Endothelial cell of umbilical vein (primary cell): ENCODE measurements around the gene KAT7. TPM values are rescaled to one million over a fixed set of nuclear protein-coding genes. Genes with fewer than 3 reads are reported as not detected.

Source experiments
- BruUV-seq: library from RNA; stranded (reverse); fragments of 400-500 nt; replicated peaks from 2 replicates; lab custom pipeline; 2021; lab: Mats Ljungman, UMichigan
- CTCF ChIA-PET: fragments of 300-600, 350-600 bp; sonication (Branson Sonifier 250); formaldehyde crosslinking; loops from one replicate; lab custom pipeline; 2021; ENCODE audit warnings: antibody characterized with exemption, inconsistent platforms; lab: Charles Lee
- POLR2A ChIA-PET: fragments of 300-600, 350-600 bp; sonication (Branson Sonifier 250); formaldehyde crosslinking; loops from one replicate; lab custom pipeline; 2021; ENCODE audit warnings: antibody characterized with exemption, inconsistent platforms; lab: Charles Lee
- DNase-seq: peaks from one replicate; pipeline ENCODE4 v3.0.0-alpha.2; 2011; ENCODE audit warnings: low read depth, low spot score
- FAIRE-seq: peaks from 2 replicates; lab custom pipeline; 2011; peaks lifted over from hg19 to GRCh38; lab: Jason Lieb, UNC
- H2AFZ ChIP-seq: 2 replicates; pipeline ENCODE4 v1.6.0; 2012; ENCODE audit warnings: low read depth, low read length, control low read depth, inconsistent platforms
- H3K27ac ChIP-seq: 2 replicates; pipeline ENCODE4 v1.5.1; 2011; ENCODE audit warnings: low read depth, mild to moderate bottlenecking, control low read depth, low read length, moderate library complexity; ENCODE audit not compliant: insufficient read depth
- H3K27me3 ChIP-seq, 2 experiments: 2 replicates each; pipeline versions ENCODE4 v1.6.0 to v1.6.1; 2011; ENCODE audit warnings: low read length in 2 of 2, mixed read lengths in 1 of 2; ENCODE audit not compliant: control insufficient read depth in 2 of 2, insufficient read depth in 2 of 2
- H3K36me3 ChIP-seq, 2 experiments: 2 replicates in 1 of 2; 3 replicates in 1 of 2; pipeline ENCODE4 v1.5.1; 2011; ENCODE audit warnings: low read length in 2 of 2, mild to moderate bottlenecking in 1 of 2, moderate library complexity in 1 of 2; ENCODE audit not compliant: control insufficient read depth in 2 of 2, insufficient read depth in 2 of 2; ENCODE audit errors: extremely low read depth in 1 of 2
- H3K4me1 ChIP-seq: 3 replicates; pipeline ENCODE4 v1.5.1; 2011; ENCODE audit warnings: mild to moderate bottlenecking, low read length; ENCODE audit not compliant: control insufficient read depth, insufficient read depth; ENCODE audit errors: extremely low read depth
- H3K4me2 ChIP-seq: 2 replicates; pipeline ENCODE4 v1.6.1; 2011; ENCODE audit warnings: low read length, control low read depth, mixed read lengths; ENCODE audit not compliant: insufficient read depth
- H3K4me3 ChIP-seq, 3 experiments: fragments of 200-600 bp in 1 of 3; sonication (generic), shearing (Covaris generic) in 1 of 3; replicated peaks in 1 of 3; 2 replicates each; pipeline ENCODE4 v1.5.1; 2011 to 2016; ENCODE audit warnings: control low read depth in 3 of 3, low read length in 3 of 3, mild to moderate bottlenecking in 2 of 3, inconsistent platforms in 1 of 3, low read depth in 1 of 3, moderate library complexity in 1 of 3; ENCODE audit not compliant: insufficient read depth in 1 of 3
- H3K79me2 ChIP-seq: 2 replicates; pipeline ENCODE4 v1.6.0; 2012; ENCODE audit warnings: low read length, inconsistent platforms; ENCODE audit not compliant: control insufficient read depth, insufficient read depth
- H3K9ac ChIP-seq: replicated peaks from 2 replicates; pipeline ENCODE3; 2011; ENCODE audit warnings: low read length, control low read depth; ENCODE audit not compliant: insufficient read depth; ENCODE audit errors: extremely low read depth
- H3K9me1 ChIP-seq: replicated peaks from 3 replicates; pipeline ENCODE4 v1.6.0; 2011; ENCODE audit warnings: mild to moderate bottlenecking, low read length; ENCODE audit not compliant: control insufficient read depth, insufficient read depth; ENCODE audit errors: extremely low read depth
- H3K9me3 ChIP-seq: replicated peaks from 2 replicates; pipeline ENCODE4 v1.5.1; 2012; ENCODE audit warnings: low read length, inconsistent platforms; ENCODE audit not compliant: control insufficient read depth, insufficient read depth
- H4K20me1 ChIP-seq: replicated peaks from 2 replicates; pipeline ENCODE3; 2011; ENCODE audit warnings: mild to moderate bottlenecking, low read length; ENCODE audit not compliant: control insufficient read depth, insufficient read depth; ENCODE audit errors: extremely low read depth
- CTCF ChIP-seq, 2 donors: IDR thresholded peaks; 1 replicate in 1 of 2; 2 replicates in 1 of 2; pipeline ENCODE4 v1.5.1; 2011; ENCODE audit warnings: low read length in 2 of 2, mild to moderate bottlenecking in 2 of 2, moderate library complexity in 2 of 2, control low read depth in 1 of 2, inconsistent platforms in 1 of 2, low read depth in 1 of 2; ENCODE audit not compliant: insufficient read depth in 1 of 2; ENCODE audit errors: extremely low read depth in 1 of 2
- EZH2 ChIP-seq: IDR thresholded peaks from 2 replicates; pipeline ENCODE4 v1.6.1; 2012; ENCODE audit warnings: borderline replicate concordance, low read depth, mild to moderate bottlenecking, moderate library complexity, low read length, inconsistent platforms; ENCODE audit not compliant: severe bottlenecking
- FOS ChIP-seq: IDR thresholded peaks from 2 replicates; pipeline ENCODE4 v1.6.1; 2011; ENCODE audit warnings: mild to moderate bottlenecking, low read length, moderate library complexity, borderline replicate concordance; ENCODE audit not compliant: insufficient read depth
- GATA2 ChIP-seq: IDR thresholded peaks from 2 replicates; pipeline ENCODE4 v1.7.0; 2011; ENCODE audit warnings: low read depth, mild to moderate bottlenecking, moderate library complexity, mixed read lengths, low read length; ENCODE audit not compliant: insufficient read length, insufficient read depth
- JUN ChIP-seq: IDR thresholded peaks from 2 replicates; pipeline ENCODE4 v1.6.1; 2011; ENCODE audit warnings: borderline replicate concordance, low read depth; ENCODE audit not compliant: insufficient read length, insufficient read depth
- MAX ChIP-seq: IDR thresholded peaks from 2 replicates; pipeline ENCODE4 v1.6.1; 2011; ENCODE audit not compliant: insufficient read depth, insufficient read length
- MYC ChIP-seq: IDR thresholded peaks from one replicate; pipeline ENCODE4 v1.6.1; 2011; ENCODE audit warnings: mild to moderate bottlenecking, low read depth, low read length
- POLR2A ChIP-seq: IDR thresholded peaks from 2 replicates; pipeline ENCODE4 v1.6.1; 2012; ENCODE audit warnings: low read depth, mild to moderate bottlenecking, control low read depth, low read length
- POLR2AphosphoS5 ChIP-seq: IDR thresholded peaks from 2 replicates; pipeline ENCODE4 v1.6.1; 2012; ENCODE audit warnings: low read depth, mild to moderate bottlenecking, control low read depth, low read length, moderate library complexity; ENCODE audit not compliant: insufficient read depth
- dilution Hi-C: fragments of 300-500 bp; cut with MboI; formaldehyde crosslinking; loops from one replicate; pipeline ENCODE4 v1.15.0; 2019; ENCODE audit warnings: low sequenced_read_pairs; ENCODE audit not compliant: extremely low pct_ligation_motif_present
- intact Hi-C: fragments of 100-400 bp; cut with micrococcal nuclease; formaldehyde crosslinking; loops from one replicate; pipeline ENCODE4 v1.10.0; 2022
- polyA plus RNA-seq, 4 experiments: library from polyadenylated mRNA; depleted of rRNA in 3 of 4; stranded (reverse) in 3 of 4; unstranded in 1 of 4; fragments of >200 nt; gene quantifications; 2 replicates each; pipeline versions ENCODE4 v1.2.1 to v1.2.3, GENCODE V29; 2011 to 2012; ENCODE audit warnings: missing spikeins in 1 of 4
- total RNA-seq: library from RNA; stranded (reverse); gene quantifications from 2 replicates; pipeline ENCODE4 v1.2.3, GENCODE V29; 2021

KAT7 gene
- total and polyA plus RNA-seq, 2 donors (not counting 3 experiments of a cell fraction or from before 2014, with no cell fraction given) = 44.5 to 66.2 TPM

- Histone ChIP-seq H3K9me1 (no peaks in the 10 kb centered on the region), H3K4me1 (no peaks in the 10 kb centered on the region), H3K4me2 (no peak overlapping the region), H3K36me3 (no peaks in the 10 kb centered on the region), H3K9me3 (no peaks in the 10 kb centered on the region), H3K79me2 (no peaks in the 10 kb centered on the region), H3K9ac (no peak overlapping the region), H4K20me1 (no peaks in the 10 kb centered on the region), H2AFZ (no peak overlapping the region), H3K27me3 (peaks cover 3 to 4% of the 10 kb centered on the region in 2 experiments), H3K4me3 (no peak overlapping the region), H3K27ac (no peak overlapping the region)
- CTCF ChIA-PET = interaction anchor here (1.0 to 26.9 kb wide), 3 partner anchors 14 to 290 kb away, joined by 3 to 590 read pairs (median 3); partner anchors contain the start of genes DLX3 and NXPH3
- intact Hi-C loops (no loop called here), dilution Hi-C loops (no loop called here)
- no peak for TF ChIP-seq CTCF (IDR thresholded peaks at IDR 0.05; ENCODE audit: extremely low read depth in 1 of 2, insufficient read depth in 1 of 2, low read depth in 1 of 2, low read length in 2 of 2)
- no peak for TF ChIP-seq MYC
- no peak for TF ChIP-seq POLR2AphosphoS5
- TF ChIP-seq FOS = no peak
- TF ChIP-seq MAX = no peak
- TF ChIP-seq EZH2 = no peak
- no peak for TF ChIP-seq POLR2A
- TF ChIP-seq GATA2 = no peak
- no peak for TF ChIP-seq JUN
- no TSS peak for BruUV-seq
- DNase-seq (no peak), FAIRE-seq (no peak)
- POLR2A ChIA-PET = no interaction called here
These were observed 77.5 kb downstream of the KAT7 start for GRCh38 chr17:49866019-49866380.
